ENCODE data around the gene CLTC.
"Not testable (repeated sequence)": the region's sequence is repeated elsewhere in the genome, so short reads cannot be mapped to it uniquely, and the experiment has no call there.

Gene CLTC

GRCh38 chr17:59619298-59620063 lies at the start of gene CLTC:
CLTC (plus strand) TSS chr17:59619895; CDS start chr17:59620132, 237 bp downstream.
- DNase-seq (ENCODE audit: low read depth): peak; percentile 96
- TF ChIP-seq CTCF (IDR thresholded peaks at IDR 0.05; ENCODE audit: control insufficient read depth, insufficient read depth, low read depth, low read length, missing control alignments): no peak
- H3K4me3 ChIP-seq (ENCODE audit: control insufficient read depth, low read depth, low read length): peak within 1 kb of the TSS; percentile 97

GRCh38 chr17:59572301-59572924 lies 47.3 kb upstream of the CLTC start:
- peak; percentile 59 for DNase-seq (ENCODE audit: low read depth)
- H3K4me3 ChIP-seq (ENCODE audit: control insufficient read depth, low read depth, low read length): no peak overlapping the region
- no peak for TF ChIP-seq CTCF (IDR thresholded peaks at IDR 0.05; ENCODE audit: control insufficient read depth, insufficient read depth, low read depth, low read length, missing control alignments)

- not testable (repeated sequence) for DNase-seq (ENCODE audit: low read depth); H3K4me3 ChIP-seq (ENCODE audit: control insufficient read depth, low read depth, low read length)
Observed at GRCh38 chr17:59584168-59584567, 35.5 kb upstream of the CLTC start.

- DNase-seq (ENCODE audit: low read depth): no peak
- H3K4me3 ChIP-seq (ENCODE audit: control insufficient read depth, low read depth, low read length): no peak overlapping the region
- TF ChIP-seq CTCF (IDR thresholded peaks at IDR 0.05; ENCODE audit: control insufficient read depth, insufficient read depth, low read depth, low read length, missing control alignments): no peak
Observed at GRCh38 chr17:59600169-59600568, 19.5 kb upstream of the CLTC start.

GRCh38 chr17:59601130-59601529 lies 18.6 kb upstream of the CLTC start:
- H3K4me3 ChIP-seq (ENCODE audit: control insufficient read depth, low read depth, low read length): no peak overlapping the region
- DNase-seq (ENCODE audit: low read depth): no peak
- no peak for TF ChIP-seq CTCF (IDR thresholded peaks at IDR 0.05; ENCODE audit: control insufficient read depth, insufficient read depth, low read depth, low read length, missing control alignments)

- no peak for DNase-seq (ENCODE audit: low read depth)
- no peak for TF ChIP-seq CTCF (IDR thresholded peaks at IDR 0.05; ENCODE audit: control insufficient read depth, insufficient read depth, low read depth, low read length, missing control alignments)
- no peak overlapping the region for H3K4me3 ChIP-seq (ENCODE audit: control insufficient read depth, low read depth, low read length)
Observed at GRCh38 chr17:59607061-59607460, 12.6 kb upstream of the CLTC start.

- TF ChIP-seq CTCF (IDR thresholded peaks at IDR 0.05; ENCODE audit: control insufficient read depth, insufficient read depth, low read depth, low read length, missing control alignments): no peak
- no peak overlapping the region for H3K4me3 ChIP-seq (ENCODE audit: control insufficient read depth, low read depth, low read length)
- DNase-seq (ENCODE audit: low read depth): no peak
Observed at GRCh38 chr17:59607817-59608403, 11.8 kb upstream of the CLTC start.
